T-helper 1 cell treated with Interleukin-12 subunit alpha and Interleukin-12 subunit beta and Interleukin-4 antibody, amounts not matched to agents 30 ng/mL and 1 ng/mL, for 36 hours (primary cell): ENCODE results near the gene B9D1. TPM values are rescaled to one million over a fixed set of nuclear protein-coding genes. Genes with fewer than 3 reads are reported as not detected.

Experiments
- intact Hi-C: fragments of 100-400 bp; cut with micrococcal nuclease; formaldehyde crosslinking; loops from one replicate; pipeline ENCODE4 v1.15.1; 2024
- total RNA-seq: library from RNA; stranded (reverse); gene quantifications from 2 replicates; pipeline ENCODE4 v1.2.3, GENCODE V29; 2022

Gene B9D1
- total RNA-seq, 1 donor from 2014 or later: 2.5 TPM

DNA sequence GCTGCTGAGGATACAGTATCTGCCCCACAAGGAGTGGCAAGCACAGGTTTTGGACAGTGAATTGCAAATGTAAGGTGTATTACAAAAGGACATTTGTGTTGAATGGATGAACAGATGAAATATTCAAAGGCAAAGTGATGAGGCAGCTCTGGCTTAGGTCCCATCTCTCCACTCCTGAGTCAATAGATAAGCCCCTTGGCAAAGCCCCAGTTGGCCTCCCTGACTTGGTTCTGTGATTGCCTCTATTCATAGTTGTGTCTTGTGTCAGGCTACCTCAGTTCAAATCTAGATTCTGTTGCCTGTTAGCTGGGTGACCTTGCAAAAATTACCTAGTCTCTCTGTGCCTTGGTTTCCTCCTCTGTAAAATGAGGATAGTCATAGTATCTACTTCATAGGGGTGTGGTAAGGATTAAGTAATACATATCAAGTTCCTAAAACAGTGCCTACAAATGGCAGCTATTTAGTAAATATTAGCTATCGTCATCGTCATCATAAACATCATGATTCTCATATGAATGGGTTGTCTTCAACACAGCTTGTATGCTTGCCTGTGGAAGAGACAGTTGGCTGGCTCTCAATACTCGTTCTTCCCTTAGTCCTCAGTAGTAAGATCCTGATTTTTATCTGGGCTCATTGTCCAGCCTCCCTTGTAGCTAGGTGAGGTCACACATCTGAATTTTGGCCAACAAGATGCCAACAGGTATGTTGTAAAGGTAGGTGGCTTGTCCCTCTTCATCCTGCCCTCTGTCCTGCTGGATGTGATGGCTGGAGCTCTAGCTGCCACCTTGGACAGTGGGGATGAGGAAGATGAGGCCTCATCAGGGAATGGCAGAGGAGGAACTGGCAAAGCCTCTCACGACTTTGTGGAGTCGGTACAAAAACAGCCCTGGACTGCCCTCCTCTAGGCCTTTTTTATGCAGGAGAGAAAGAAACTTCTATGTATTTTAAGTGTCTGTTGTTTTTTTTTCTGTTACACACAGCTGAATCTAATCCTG is 26.6 kb upstream of the B9D1 start:
- intact Hi-C loops: no loop called here

GRCh38 chr17:19387921-19388521 is 25.5 kb upstream of the B9D1 start:
- intact Hi-C loops: no loop called here

- intact Hi-C loops: no loop called here
These were observed 24.7 kb upstream of the B9D1 start, which contains the start of gene MFAP4 for GRCh38 chr17:19386974-19387920. TSS of gene MFAP4 (minus strand) at chr17:19387190. CDS start at chr17:19387155, 35 bp downstream.

DNA sequence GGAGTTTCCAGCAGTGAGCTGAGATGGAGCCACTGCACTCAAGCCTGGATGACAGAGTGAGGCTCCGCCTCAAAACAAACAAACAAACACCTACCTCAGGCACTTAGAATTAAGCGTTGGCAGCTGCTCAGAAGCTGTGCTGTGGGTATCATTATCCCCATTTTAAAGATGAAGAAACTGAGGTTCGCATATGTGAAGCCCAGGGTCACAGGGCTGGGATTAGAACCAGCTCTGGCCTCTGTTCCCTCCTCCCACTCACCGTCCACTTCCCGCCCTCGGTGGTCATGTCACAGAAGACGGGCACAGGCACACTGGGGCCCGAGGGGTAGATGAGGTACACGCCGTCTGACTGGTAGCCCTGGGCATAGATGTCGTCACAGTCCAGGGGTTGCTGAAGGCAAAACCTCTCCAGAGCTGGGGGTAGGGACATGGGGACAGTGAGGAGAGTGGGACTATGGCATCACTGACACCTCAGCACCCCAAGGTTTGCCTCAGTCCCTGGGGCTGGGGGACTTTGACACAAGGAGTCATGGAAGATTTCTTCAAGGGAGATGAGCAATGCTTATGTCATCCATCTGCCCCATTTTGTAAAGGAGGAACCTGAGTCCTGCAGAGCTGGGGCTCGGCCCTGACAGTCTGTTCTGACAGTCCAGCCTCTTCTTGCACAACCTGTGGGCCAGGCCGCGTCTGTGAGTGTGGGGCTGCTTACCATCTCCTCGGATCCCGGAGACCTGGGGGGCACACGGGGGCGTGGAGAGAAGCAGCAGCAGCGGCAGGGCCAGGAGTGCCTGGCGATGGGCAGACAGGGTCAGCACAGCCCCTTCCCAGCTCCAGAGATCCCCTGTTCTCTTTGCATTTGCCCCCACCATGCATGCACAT is 23.8 kb upstream of the B9D1 start:
- intact Hi-C loops: no loop called here

DNA sequence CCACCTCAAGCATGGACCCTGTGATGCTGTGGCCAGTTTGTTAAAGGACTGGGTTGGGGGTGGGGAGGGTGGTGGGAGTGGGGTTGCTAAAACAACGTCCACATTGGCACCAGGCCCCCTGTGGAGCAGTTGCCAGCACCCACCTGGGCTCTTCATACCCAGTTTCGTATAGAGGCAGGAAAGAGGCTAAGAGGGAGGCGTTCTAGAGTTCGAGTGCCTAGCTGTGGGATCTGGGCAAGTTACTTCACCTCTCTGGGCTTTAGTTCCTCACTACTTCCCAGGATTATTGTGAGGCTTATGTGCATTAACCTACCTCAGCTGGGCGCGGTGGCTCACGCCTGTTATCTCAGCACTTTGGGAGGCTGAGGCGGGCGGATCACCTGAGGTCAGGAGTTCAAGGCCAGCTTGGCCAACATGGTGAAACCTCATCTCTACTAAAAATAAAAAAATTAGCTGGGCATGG is 23.0 kb upstream of the B9D1 start:
- intact Hi-C loops: no loop called here

DNA sequence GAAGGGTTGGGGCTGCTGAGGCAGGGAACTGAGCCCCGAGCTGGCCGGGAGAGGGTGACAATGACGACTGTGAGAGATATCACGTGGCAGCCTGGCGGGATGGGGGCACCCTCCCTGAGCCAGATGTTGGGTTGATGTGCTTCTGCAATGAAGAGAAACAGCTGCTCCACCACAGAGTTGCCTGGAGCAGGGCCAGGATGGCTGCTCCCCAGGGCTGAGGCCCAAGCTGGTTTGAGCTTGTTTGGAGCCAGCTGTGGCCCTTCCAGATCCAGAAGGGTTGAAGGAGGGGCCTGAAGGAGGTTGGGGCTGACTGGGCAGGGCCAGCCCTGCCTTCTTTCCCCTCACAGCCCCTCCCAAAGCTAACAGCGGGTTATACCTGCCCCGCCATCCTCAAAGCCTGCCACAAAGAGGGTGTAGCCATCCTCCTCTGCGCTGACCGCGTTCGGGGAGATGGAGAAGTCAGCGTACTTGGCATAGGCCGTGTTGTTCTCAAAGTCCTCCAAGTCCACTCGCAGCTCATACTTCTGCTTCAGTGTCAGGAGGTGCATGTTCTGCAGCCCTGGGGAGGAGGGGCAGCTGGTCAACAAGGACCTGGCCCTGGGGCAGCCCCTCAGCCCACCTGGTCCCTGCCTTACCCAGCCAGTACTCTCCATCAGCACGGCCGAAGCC is 22.3 kb upstream of the B9D1 start:
- intact Hi-C loops: no loop called here

DNA sequence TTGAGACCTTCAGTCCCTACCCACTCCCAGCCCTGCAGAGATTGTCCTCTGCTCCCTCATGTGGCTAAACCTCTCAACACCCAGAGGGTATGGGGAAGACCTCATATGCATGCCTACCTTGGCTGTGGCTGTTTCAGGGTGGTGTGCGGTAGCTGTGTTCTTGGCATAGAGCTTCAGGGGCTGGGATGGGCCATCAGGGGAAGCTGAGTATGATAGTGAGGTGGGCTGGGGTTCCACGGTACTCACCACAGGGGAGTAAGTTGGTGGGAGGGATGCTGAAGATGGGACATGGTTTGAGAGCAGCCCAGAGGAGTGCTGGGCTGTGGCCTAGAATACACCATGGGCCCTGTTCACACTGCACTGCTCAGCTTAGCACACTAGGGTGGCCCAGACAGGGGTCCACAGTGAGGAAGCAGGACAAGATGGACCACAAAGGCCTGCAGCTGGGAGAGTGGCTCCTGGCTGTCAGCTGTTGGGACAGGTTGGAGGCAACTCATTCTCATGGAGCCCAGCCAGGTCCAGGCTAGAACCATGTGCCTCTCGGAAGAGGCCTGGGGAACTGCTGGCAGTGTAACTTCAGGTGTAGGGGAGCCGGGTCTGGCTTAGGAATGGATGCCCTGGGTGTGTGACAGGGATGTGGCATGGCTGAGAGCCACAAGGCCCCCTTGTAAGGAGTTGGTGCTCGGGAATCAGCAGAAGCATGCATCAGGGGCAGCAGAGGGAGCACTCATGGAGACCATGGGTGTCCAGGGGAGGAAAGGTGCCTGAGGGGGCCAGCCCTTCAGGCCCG is 21.4 kb upstream of the B9D1 start:
- intact Hi-C loops: no loop called here

DNA sequence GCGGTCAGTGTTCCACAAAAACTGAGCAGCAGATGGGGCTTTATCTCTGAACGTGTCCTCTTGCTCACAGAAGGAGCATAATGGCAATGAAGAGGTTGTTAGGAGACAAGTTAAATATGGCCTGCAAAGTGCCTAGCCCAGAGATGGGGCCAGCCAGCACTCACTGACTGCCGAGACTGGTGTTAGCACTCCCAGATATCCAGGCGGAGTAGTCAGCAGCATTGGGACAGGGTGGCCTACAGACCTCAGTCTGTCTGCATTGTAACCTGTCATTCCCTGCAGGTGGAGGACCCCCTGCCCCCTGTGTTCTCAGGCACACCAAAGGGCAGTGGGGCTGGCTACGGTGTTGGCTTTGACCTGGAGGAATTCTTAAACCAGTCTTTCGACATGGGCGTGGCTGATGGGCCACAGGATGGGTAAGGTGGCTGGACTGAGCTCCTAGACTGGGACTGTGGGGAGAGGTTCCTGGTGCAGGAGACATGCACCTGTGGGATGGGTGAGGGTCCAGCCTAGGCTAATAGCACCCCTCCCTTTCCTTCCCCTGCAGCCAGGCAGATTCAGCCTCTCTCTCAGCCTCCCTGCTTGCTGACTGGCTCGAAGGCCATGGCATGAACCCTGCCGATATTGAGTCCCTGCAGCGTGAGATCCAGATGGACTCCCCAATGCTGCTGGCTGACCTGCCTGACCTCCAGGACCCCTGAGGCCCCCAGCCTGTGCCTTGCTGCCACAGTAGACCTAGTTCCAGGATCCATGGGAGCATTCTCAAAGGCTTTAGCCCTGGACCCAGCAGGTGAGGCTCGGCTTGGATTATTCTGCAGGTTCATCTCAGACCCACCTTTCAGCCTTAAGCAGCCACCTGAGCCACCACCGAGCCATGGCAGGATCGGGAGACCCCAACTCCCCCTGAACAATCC is 20.3 kb upstream of the B9D1 start:
- intact Hi-C loops: no loop called here

- intact Hi-C loops: no loop called here
These were observed 19.4 kb upstream of the B9D1 start for GRCh38 chr17:19381741-19382444.

GRCh38 chr17:19381361-19381740 is 18.8 kb upstream of the B9D1 start:
- intact Hi-C loops: no loop called here

DNA sequence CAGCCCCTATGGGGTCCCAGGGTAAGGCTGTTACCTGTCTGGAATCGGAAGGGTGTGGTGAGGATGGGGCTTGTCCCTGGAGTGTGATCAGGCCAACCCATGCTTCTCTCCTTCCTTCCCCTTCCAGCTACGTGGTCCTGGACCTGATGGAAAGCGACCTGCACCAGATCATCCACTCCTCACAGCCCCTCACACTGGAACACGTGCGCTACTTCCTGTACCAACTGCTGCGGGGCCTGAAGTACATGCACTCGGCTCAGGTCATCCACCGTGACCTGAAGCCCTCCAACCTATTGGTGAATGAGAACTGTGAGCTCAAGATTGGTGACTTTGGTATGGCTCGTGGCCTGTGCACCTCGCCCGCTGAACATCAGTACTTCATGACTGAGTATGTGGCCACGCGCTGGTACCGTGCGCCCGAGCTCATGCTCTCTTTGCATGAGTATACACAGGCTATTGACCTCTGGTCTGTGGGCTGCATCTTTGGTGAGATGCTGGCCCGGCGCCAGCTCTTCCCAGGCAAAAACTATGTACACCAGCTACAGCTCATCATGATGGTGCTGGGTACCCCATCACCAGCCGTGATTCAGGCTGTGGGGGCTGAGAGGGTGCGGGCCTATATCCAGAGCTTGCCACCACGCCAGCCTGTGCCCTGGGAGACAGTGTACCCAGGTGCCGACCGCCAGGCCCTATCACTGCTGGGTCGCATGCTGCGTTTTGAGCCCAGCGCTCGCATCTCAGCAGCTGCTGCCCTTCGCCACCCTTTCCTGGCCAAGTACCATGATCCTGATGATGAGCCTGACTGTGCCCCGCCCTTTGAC is 18.2 kb upstream of the B9D1 start:
- intact Hi-C loops: no loop called here

DNA sequence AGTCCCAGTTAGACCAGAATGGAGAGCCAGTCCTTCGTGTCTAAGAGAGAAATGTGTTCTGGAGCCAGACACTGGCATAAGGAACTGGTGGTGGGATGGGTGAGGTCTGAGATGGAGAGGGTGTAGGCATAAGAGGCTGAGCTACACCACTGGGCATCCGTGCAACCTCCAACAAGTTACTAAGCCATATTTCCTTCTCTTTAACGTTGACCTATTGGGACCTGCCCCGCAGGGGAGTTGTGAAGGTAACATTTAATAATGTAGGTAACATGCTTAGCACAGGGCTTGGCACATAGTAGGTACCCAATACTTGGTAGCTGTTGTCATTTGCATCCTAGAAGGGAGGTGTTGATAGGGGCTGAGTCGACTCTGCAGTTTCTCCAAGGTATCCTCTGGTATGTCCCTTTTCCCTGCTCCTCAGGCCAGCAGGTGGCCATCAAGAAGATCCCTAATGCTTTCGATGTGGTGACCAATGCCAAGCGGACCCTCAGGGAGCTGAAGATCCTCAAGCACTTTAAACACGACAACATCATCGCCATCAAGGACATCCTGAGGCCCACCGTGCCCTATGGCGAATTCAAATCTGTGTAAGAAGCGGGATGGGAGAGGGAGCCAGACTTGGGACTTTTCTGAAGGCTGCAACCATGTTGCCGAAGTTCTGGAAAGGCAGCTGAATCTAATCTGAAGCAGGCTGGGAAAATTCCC is 17.0 kb upstream of the B9D1 start:
- intact Hi-C loops: loop anchor here (5.0 kb wide), 4 partner anchors 598 to 1787 kb away; partner anchors contain the start of genes AKAP10, ALKBH5 and PEMT

DNA sequence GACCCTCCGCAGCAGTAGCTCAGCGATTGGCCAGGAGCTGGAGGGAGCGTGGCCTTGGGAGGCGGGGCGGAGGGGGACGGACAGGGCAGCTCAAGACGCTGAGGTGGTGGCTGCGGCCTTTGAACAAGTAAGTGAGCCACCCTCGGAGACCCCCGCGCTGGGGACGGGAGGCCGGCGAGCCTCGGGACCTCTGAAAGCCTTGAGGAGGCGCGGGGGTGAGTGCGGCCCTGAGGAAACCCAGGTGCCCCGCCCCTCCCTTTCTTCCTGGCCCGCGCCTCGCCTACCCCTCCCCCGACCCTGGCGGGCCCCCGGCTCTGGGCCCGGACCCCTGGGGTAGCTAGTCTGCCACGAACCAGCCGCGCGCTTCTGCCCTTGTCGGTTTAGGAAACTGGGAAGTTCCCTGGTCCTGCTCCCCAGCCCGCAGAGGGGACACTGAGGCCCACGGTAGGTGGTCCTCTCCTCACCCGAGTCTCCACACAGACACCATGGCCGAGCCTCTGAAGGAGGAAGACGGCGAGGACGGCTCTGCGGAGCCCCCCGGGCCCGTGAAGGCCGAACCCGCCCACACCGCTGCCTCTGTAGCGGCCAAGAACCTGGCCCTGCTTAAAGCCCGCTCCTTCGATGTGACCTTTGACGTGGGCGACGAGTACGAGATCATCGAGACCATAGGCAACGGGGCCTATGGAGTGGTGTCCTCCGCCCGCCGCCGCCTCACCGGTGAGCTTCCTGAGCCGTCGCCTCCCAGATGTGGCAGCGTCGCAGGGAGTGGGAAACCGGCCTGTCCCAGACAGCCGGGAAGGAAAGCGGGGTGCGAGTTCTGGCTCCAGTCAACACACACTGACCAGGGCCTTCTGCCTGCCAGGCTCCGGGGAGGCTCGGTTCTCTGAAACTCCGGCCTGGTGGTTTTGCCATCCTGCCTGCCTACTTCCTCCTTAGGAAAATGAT is 16.2 kb upstream of the B9D1 start, which contains the start of gene MAPK7:
Gene MAPK7 (plus strand): TSS at position 83 of the 945 bp plus-strand sequence. CDS start 403 bp downstream, at position 486.
- intact Hi-C loops: loop anchor here (1.0 to 5.0 kb wide), 8 partner anchors 8 to 1786 kb away; partner anchors contain the start of genes AKAP10, ALDH3A2, ALKBH5 and PEMT
